Skin of body (tissue), 2 donors: ENCODE results near the gene WNK4. TPM values are rescaled to one million over a fixed set of nuclear protein-coding genes. Genes with fewer than 3 reads are reported as not detected.

ENCODE experiments used
- DNase-seq: peaks from one replicate; lab custom pipeline; 2025; lab: John Stamatoyannopoulos, UW
- total RNA-seq: library from RNA; depleted of rRNA; stranded (reverse); fragments of >200 nt; gene quantifications from one replicate; pipeline ENCODE4 v1.2.3, GENCODE V29; 2014

WNK4 gene
- total RNA-seq, 1 donor from 2014 or later: 0.59 TPM

- no peak for DNase-seq
Observed at GRCh38 chr17:42796066-42796758, 15.8 kb downstream of the WNK4 start.

- DNase-seq: no peak
Observed at GRCh38 chr17:42797067-42798007, 16.9 kb downstream of the WNK4 start.

- DNase-seq: no peak
Observed at GRCh38 chr17:42798011-42798382, 17.6 kb downstream of the WNK4 start.

- peak; percentile 57 for DNase-seq
Observed at GRCh38 chr17:42798383-42799380, 18.3 kb downstream of the WNK4 start, which contains the start of the genes CNTD1 and COA3. TSS of gene CNTD1 (plus strand) at chr17:42798861. CDS start at chr17:42799068, 207 bp downstream. TSS of gene COA3 (minus strand) at chr17:42798704. CDS start at chr17:42798681, 23 bp downstream.

GRCh38 chr17:42803074-42803883 lies 22.9 kb downstream of the WNK4 start:
- no peak for DNase-seq

- no peak for DNase-seq
Observed at GRCh38 chr17:42804918-42805367, 24.5 kb downstream of the WNK4 start.

- DNase-seq: no peak
Observed at GRCh38 chr17:42806249-42806648, 25.8 kb downstream of the WNK4 start.

GRCh38 chr17:42809250-42809649 lies 28.8 kb downstream of the WNK4 start:
- no peak for DNase-seq

- no peak for DNase-seq
Observed at GRCh38 chr17:42814633-42815399, 34.4 kb downstream of the WNK4 start.

GRCh38 chr17:42817866-42818265 lies 37.5 kb downstream of the WNK4 start:
- DNase-seq: no peak

GRCh38 chr17:42818379-42818778 lies 38.0 kb downstream of the WNK4 start:
- DNase-seq: no peak

GRCh38 chr17:42819939-42820535 lies 39.6 kb downstream of the WNK4 start:
- no peak for DNase-seq

GRCh38 chr17:42821176-42821575 lies 40.8 kb downstream of the WNK4 start:
- DNase-seq: no peak

- DNase-seq: no peak
Observed at GRCh38 chr17:42827472-42827871, 47.1 kb downstream of the WNK4 start.

- DNase-seq: no peak
Observed at GRCh38 chr17:42830971-42831370, 50.6 kb downstream of the WNK4 start.

GRCh38 chr17:42832213-42832933 lies 52.0 kb downstream of the WNK4 start:
- DNase-seq: peak; percentile 45

- peak; percentile 72 for DNase-seq
Observed at GRCh38 chr17:42832934-42833766, 52.7 kb downstream of the WNK4 start, which contains the start of gene PSME3. TSS of gene PSME3 (plus strand) at chr17:42833397. CDS start at chr17:42833632, 235 bp downstream.
